Uterus (tissue), 2 donors: Measurements from ENCODE around the gene B3GALT5.

ENCODE experiments used
- CTCF ChIP-seq, 4 experiments: fragments of 200-600 bp in 2 of 4; fragments of 450-650 bp in 2 of 4; sonication (generic) in 2 of 4; IDR thresholded peaks; one replicate each; pipeline ENCODE4 v1.5.1; 2016 to 2019; ENCODE audit warnings: antibody characterized with exemption in 4 of 4, mild to moderate bottlenecking in 2 of 4, moderate library complexity in 1 of 4
- POLR2A ChIP-seq, 2 donors: fragments of 450-650 bp; IDR thresholded peaks; one replicate each; pipeline ENCODE4 v1.6.1; 2016; ENCODE audit warnings: antibody characterized with exemption in 2 of 2, mild to moderate bottlenecking in 1 of 2, moderate library complexity in 1 of 2

GRCh38 chr21:39651206-39651605 is 38.5 kb downstream of the B3GALT5 start:
- TF ChIP-seq POLR2A (IDR thresholded peaks at IDR 0.05), result no peak
- TF ChIP-seq CTCF (IDR thresholded peaks at IDR 0.05), result no peak
